Measurements from ENCODE around the gene CDH9. TPM values are rescaled to one million over a fixed set of nuclear protein-coding genes. Genes with fewer than 3 reads are reported as not detected.

The CDH9 gene
- total RNA-seq = not detected in 2 replicates

DNA sequence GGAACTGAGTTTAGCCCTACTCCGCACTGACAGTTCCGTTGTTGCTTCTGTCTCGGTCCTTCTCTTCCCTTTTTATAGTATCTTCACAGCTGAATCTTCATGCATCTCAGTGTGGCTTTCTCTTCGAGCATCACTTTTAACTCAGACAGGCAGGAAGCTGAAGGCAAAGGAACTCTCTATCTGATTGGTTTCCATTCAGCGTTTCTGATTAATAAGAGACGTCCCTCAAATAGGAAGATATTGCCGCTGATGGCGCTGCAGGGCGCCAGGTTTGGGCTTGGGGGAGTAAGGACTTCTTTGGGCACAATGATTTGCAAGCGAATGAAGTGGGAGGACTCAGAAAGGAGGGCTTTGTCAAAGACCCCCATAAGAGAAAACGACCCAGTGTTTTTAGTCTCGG is at the start of gene CDH9:
Gene CDH9, minus strand, starts transcription at position 111 of the 400 bp plus-strand sequence. CDS start 50,253 bp downstream, outside the sequence.

Measured in placental epithelial cell (primary cell).